Activated CD4-positive, alpha-beta T cell treated with anti-CD3 and anti-CD28 coated beads for 1 hour (primary cell): ENCODE results near the gene LAMC3.

Source experiments
- DNase-seq: peaks from one replicate; pipeline ENCODE4 v3.0.0-alpha.2; 2020

LAMC3 gene

GRCh38 chr9:131048820-131049219, 39.8 kb downstream of the LAMC3 start:
- DNase-seq = no peak

- no peak for DNase-seq
Measured at GRCh38 chr9:131049829-131050715, 41.1 kb downstream of the LAMC3 start.

DNA sequence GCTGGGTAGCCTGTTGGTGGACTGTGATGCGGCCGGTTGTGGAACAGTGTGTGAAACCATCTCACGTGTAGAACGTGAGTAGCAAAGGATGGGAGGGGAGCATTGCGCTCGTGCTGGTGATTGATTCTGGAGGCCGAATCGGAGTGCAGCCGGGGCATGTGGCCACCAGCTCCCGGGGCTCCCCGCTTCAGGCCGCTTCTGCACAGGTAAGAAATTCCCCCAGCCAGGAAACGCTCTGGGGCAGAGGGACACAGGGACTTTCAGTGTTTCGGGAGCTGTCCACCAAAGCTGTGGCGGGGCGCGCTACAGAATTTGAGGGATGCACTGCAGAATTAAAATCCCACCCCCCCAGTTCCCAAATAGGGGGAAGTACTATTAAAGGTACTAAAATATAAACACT, 41.9 kb downstream of the LAMC3 start:
- DNase-seq = no peak

GRCh38 chr9:131051592-131052517, 42.9 kb downstream of the LAMC3 start:
- DNase-seq = no peak

- no peak for DNase-seq
Measured at GRCh38 chr9:131053896-131054295, 44.9 kb downstream of the LAMC3 start.

DNA sequence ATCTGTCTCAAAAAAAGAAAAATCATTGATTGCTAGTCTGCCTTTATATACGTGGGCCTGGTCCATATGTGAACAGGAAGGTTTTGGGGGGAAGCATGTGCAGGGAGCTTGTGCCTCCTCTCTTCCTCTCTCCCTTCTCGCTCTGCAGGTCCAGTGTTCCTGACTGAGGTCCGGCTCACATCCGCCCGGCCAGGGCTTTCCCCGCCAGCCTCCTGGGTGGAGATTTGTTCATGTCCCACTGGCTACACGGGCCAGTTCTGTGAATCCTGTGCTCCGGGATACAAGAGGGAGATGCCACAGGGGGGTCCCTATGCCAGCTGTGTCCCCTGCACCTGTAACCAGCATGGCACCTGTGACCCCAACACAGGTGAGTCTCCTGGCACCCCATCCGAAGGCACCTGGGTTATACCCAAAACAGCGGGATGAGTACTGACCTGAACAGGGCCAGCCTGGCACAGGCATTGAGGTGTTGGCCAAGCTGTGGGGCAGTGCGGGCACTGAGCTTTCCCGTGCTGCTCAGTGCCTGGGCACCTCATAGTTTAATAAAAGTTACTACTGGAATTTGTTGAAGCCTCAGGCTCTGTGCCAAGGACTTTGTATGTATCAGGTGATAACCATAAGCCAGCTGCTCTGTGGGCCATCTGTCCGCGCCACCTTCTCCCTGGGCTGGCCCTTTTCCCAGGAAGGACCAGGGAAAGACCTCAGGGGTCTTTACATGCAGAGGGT, 48.0 kb downstream of the LAMC3 start:
- no peak for DNase-seq

DNA sequence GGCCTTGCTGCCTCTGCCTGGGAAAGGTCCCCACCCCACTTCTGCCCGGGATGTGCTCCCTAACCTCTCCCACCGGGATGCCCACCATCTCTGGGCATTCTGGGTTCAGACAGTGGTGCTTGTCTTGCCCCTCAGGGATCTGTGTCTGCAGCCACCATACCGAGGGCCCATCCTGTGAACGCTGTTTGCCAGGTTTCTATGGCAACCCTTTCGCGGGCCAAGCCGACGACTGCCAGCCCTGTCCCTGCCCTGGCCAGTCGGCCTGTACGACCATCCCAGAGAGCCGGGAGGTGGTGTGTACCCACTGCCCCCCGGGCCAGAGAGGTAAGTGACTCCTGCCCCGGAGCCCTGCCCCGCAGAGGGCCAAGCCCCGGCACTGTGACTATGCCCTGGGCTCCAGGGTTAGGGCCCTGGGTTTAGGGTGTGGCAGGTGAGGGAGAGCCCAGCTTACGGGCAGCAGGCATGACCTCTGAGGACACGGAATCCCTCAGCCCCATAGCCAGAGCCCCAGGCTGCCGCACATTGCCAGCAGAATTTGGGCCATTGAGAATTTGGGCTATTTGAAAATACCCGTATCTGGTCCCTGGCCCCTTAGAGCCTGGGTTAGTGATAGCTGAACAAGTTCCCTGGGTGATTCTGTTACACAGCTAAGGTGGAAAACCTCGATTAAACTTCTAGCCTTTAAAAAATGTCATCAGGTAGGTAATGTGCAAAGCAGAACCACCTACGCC, 52.1 kb downstream of the LAMC3 start:
- no peak for DNase-seq

- DNase-seq = no peak
Measured at GRCh38 chr9:131062969-131063368, 54.0 kb downstream of the LAMC3 start.

GRCh38 chr9:131065599-131065998, 56.6 kb downstream of the LAMC3 start:
- no peak for DNase-seq

DNA sequence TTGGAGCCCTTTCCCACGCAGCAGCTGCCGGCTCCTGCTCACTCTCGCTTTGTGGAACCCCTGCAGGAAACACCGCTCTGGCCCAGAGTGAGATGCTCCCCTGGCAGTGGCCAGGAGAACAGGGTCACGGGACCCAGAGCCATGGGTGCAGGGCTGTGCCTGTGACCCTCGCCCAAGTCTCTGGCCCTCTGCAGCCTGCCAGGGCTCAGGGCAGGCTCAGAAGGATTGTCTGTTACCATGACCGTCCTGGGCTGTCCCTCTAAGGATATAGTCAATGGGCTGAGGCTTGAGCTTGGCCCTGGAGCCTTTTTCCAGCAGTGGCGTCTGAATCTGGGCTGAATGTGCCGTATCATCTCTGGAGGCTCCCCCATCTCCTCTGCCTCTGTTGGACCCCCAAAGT, 58.7 kb downstream of the LAMC3 start:
- DNase-seq = no peak

- no peak for DNase-seq
Measured at GRCh38 chr9:131068076-131068816, 59.3 kb downstream of the LAMC3 start.

GRCh38 chr9:131069699-131070098, 60.7 kb downstream of the LAMC3 start:
- DNase-seq = no peak

GRCh38 chr9:131072107-131072870, 63.3 kb downstream of the LAMC3 start:
- DNase-seq = no peak

DNA sequence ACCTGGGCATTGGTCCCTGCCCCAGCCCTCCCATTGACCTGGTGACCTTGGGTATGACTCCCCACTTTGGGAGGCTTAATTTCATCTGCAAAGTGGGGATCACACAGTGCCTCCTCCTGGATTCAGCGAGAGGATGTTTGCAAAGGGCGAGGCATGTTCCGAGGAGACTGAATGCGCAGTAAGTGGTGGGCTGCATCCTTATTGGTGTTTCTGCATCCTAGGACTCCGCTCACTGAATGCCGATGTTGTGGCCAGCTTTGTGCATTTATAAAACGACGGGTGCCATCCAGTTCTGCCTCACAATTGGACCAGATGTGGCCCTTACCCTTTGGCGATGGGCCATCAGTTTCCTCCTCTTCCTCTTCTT, 63.9 kb downstream of the LAMC3 start:
- no peak for DNase-seq

- DNase-seq = no peak
Measured at GRCh38 chr9:131076347-131077195, 67.6 kb downstream of the LAMC3 start.

- no peak for DNase-seq
Measured at GRCh38 chr9:131078427-131079366, 69.7 kb downstream of the LAMC3 start.

DNA sequence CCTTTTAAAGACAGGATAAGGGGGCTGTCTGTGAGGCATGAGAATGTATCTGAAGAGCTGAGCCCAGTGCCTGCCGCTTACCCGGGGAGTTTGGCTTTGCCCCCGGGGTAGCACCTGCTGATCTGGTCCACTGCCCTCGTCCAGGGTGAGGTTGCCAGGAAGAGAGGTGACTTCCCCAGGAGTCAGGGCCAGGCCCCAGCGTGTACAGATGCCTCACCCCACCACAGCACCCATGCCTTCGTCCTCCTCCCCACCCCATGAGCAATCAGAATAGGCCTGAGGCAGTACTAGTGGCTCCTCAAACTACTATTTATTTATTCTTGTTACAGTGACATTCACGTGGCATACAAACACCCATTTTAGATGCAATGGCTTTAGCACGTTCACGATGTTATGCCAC, 71.6 kb downstream of the LAMC3 start:
- no peak for DNase-seq

GRCh38 chr9:131081868-131082267, 72.9 kb downstream of the LAMC3 start:
- no peak for DNase-seq
